Stomach (tissue), 9 donors: Measurements from ENCODE around the gene SPATA6L. TPM values are rescaled to one million over a fixed set of nuclear protein-coding genes. Genes with fewer than 3 reads are reported as not detected.

Experiments
- DNase-seq, 2 donors: peaks; one replicate each; pipeline versions ENCODE4 v3.0.0 to v3.0.0-alpha.2; 2013 to 2019
- H3K27ac ChIP-seq, 5 donors: fragments of 200-600 bp in 4 of 5; sonication (generic) in 4 of 5; one replicate each; pipeline ENCODE4 v1.5.1; 2013 to 2019; ENCODE audit warnings: mild to moderate bottlenecking in 1 of 5, moderate library complexity in 1 of 5
- H3K27me3 ChIP-seq, 3 donors: fragments of 200-600 bp; sonication (generic); one replicate each; pipeline ENCODE4 v1.5.1; 2017 to 2019; ENCODE audit warnings: mixed run types in 1 of 3
- H3K36me3 ChIP-seq, 4 donors: fragments of 200-600 bp; sonication (generic); 1 replicate in 3 of 4; 2 replicates in 1 of 4; pipeline ENCODE4 v1.5.1; 2016 to 2019
- H3K4me1 ChIP-seq, 4 donors: fragments of 200-600 bp; sonication (generic); one replicate each; pipeline ENCODE4 v1.5.1; 2016 to 2019
- H3K4me3 ChIP-seq, 4 donors: fragments of 200-600 bp; sonication (generic) in 3 of 4; one replicate each; pipeline ENCODE4 v1.5.1; 2016 to 2019; ENCODE audit warnings: mild to moderate bottlenecking in 1 of 4
- H3K9me3 ChIP-seq, 4 donors: fragments of 200-600 bp; sonication (generic); one replicate each; pipeline ENCODE4 v1.5.1; 2016 to 2019
- CTCF ChIP-seq, 7 experiments: fragments of 450-650 bp in 4 of 7; fragments of 200-600 bp in 3 of 7; sonication (generic) in 3 of 7; IDR thresholded peaks; one replicate each; pipeline ENCODE4 v1.5.1; 2016 to 2019; ENCODE audit warnings: antibody characterized with exemption in 7 of 7, control low read depth in 2 of 7, mild to moderate bottlenecking in 1 of 7
- EP300 ChIP-seq: sonication (generic); formaldehyde crosslinking; IDR thresholded peaks from one replicate; pipeline ENCODE4 v1.6.1; 2017; ENCODE audit warnings: antibody characterized with exemption
- POLR2A ChIP-seq, 4 donors: fragments of 450-650 bp; IDR thresholded peaks; one replicate each; pipeline ENCODE4 v1.6.1; 2016; ENCODE audit warnings: antibody characterized with exemption in 4 of 4, control low read depth in 2 of 4, mild to moderate bottlenecking in 1 of 4, moderate library complexity in 1 of 4
- POLR2AphosphoS5 ChIP-seq, 3 donors: sonication (generic); formaldehyde crosslinking; IDR thresholded peaks; one replicate each; pipeline ENCODE4 v1.6.1; 2016; ENCODE audit warnings: antibody characterized with exemption in 3 of 3
- WGBS, 5 donors: extraction: QIAGEN DNeasy Blood & Tissue Kit in 3 of 5; methylation state at CpG; one replicate each; pipeline versions ENCODE4 v1.1.5 to v1.1.7; 2013 to 2018; 5-methylcytosine and 5-hydroxymethylcytosine counted together
- intact Hi-C: fragments of 100-400 bp; cut with DNase I; formaldehyde crosslinking; loops from one replicate; pipeline ENCODE4 v1.15.1; 2023; ENCODE audit warnings: low total_unique reads
- polyA plus RNA-seq, 3 donors: library from polyadenylated mRNA; stranded (reverse); fragments of 200-250 nt; gene quantifications; one replicate each; pipeline ENCODE4 v1.2.3, GENCODE V29; 2013
- total RNA-seq, 5 donors: library from RNA; depleted of rRNA; stranded (reverse); fragments of >200 nt; gene quantifications; one replicate each; pipeline versions ENCODE4 v1.1.0 to v1.2.3, GENCODE V29; 2014 to 2016
- donor health status: healthy with polysubstance abuse.
- donor health status: Bipolar disorder and iron deficiency.
- donor health status: healthy.

SPATA6L gene
- total and polyA plus RNA-seq, 8 donors: 2.3 to 32.7 (median 5.4) TPM

- intact Hi-C loops: no loop called here
- TF ChIP-seq CTCF (IDR thresholded peaks at IDR 0.05) (no peak), EP300 (no peak), POLR2AphosphoS5 (IDR thresholded peaks at IDR 0.05) (no peak), POLR2A (IDR thresholded peaks at IDR 0.05) (no peak)
- DNase-seq: no peak
- no peak overlapping the region for H3K4me3 ChIP-seq
- peaks cover 0 to 15% (median 3%) of the 10 kb centered on the region in 4 donors for H3K36me3 ChIP-seq
- H3K27ac ChIP-seq: no peak overlapping the region
- peaks cover 0 to 13% (median 8%) of the 10 kb centered on the region in 4 donors for H3K4me1 ChIP-seq
- no peaks in the 10 kb centered on the region for H3K27me3 ChIP-seq
- WGBS, 5 donors: 86 to 98% (median 93%) methylated on average over 9 to 10 of the region's 10 CpGs
- H3K9me3 ChIP-seq: no peaks in the 10 kb centered on the region
These were observed 11.7 kb downstream of the SPATA6L start for GRCh38 chr9:4654538-4654937.

GRCh38 chr9:4654084-4654483 is 12.2 kb downstream of the SPATA6L start:
- no peak for DNase-seq
- 74 to 91% (median 89%) methylated on average over 8 to 9 of the region's 9 CpGs for WGBS, 5 donors
- intact Hi-C loops: no loop called here
- H3K4me1 ChIP-seq: peaks cover 0 to 13% (median 8%) of the 10 kb centered on the region in 4 donors
- no peaks in the 10 kb centered on the region for H3K9me3 ChIP-seq
- TF ChIP-seq EP300: no peak
- TF ChIP-seq CTCF (IDR thresholded peaks at IDR 0.05): no peak
- TF ChIP-seq POLR2AphosphoS5 (IDR thresholded peaks at IDR 0.05): no peak
- H3K4me3 ChIP-seq: no peak overlapping the region
- H3K36me3 ChIP-seq: peaks cover 0 to 15% (median 3%) of the 10 kb centered on the region in 4 donors
- H3K27ac ChIP-seq: no peak overlapping the region
- H3K27me3 ChIP-seq: no peaks in the 10 kb centered on the region

DNA sequence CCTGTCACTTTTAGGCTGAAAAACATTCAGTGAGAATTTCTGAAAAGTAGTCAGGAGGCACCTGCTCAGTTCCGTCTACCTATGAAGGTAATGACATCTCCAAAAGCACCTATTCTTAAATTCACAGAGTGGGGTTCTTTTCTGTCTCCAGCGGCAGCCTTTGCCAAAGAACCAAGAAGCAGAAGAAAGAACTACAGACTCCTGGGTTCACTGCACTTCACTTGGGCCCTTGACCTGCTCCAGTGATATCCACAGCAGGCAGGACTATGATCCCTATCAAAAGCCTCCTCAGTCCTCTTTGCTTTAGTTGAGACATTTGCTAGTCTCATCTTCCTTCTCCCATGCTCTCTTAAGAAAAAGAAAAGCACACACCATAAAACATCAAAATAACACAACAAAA is 23.9 kb downstream of the SPATA6L start:
- intact Hi-C loops: no loop called here
- H3K9me3 ChIP-seq: no peaks in the 10 kb centered on the region
- TF ChIP-seq EP300 (no peak), CTCF (IDR thresholded peaks at IDR 0.05) (no peak), POLR2A (IDR thresholded peaks at IDR 0.05) (no peak), POLR2AphosphoS5 (IDR thresholded peaks at IDR 0.05) (no peak)
- no peaks in the 10 kb centered on the region for H3K4me1 ChIP-seq
- no peak overlapping the region for H3K4me3 ChIP-seq
- no peaks in the 10 kb centered on the region for H3K27me3 ChIP-seq
- peaks cover 0 to 7% (median 0%) of the 10 kb centered on the region in 4 donors for H3K36me3 ChIP-seq
- 94 to 98% (median 96%) methylated on average over 2 of the region's 2 CpGs for WGBS, 5 donors
- no peak for DNase-seq
- H3K27ac ChIP-seq: no peak overlapping the region

GRCh38 chr9:4640027-4640426 is 26.3 kb downstream of the SPATA6L start:
- no peak overlapping the region for H3K27ac ChIP-seq
- peaks cover 0 to 9% (median 0%) of the 10 kb centered on the region in 4 donors for H3K36me3 ChIP-seq
- H3K27me3 ChIP-seq: no peaks in the 10 kb centered on the region
- TF ChIP-seq POLR2AphosphoS5 (IDR thresholded peaks at IDR 0.05): no peak
- no peak for TF ChIP-seq POLR2A (IDR thresholded peaks at IDR 0.05)
- TF ChIP-seq CTCF (IDR thresholded peaks at IDR 0.05): peak in 1 of 7 experiments; percentile 24
- H3K4me3 ChIP-seq: no peak overlapping the region
- intact Hi-C loops: no loop called here
- DNase-seq: peak; percentile 31 to 55
- WGBS, 5 donors: 60 to 72% (median 66%) methylated on average over 2 of the region's 2 CpGs
- H3K4me1 ChIP-seq: no peaks in the 10 kb centered on the region
- H3K9me3 ChIP-seq: no peaks in the 10 kb centered on the region
